ENCODE measurements around the gene PAK4.

The PAK4 gene

DNA sequence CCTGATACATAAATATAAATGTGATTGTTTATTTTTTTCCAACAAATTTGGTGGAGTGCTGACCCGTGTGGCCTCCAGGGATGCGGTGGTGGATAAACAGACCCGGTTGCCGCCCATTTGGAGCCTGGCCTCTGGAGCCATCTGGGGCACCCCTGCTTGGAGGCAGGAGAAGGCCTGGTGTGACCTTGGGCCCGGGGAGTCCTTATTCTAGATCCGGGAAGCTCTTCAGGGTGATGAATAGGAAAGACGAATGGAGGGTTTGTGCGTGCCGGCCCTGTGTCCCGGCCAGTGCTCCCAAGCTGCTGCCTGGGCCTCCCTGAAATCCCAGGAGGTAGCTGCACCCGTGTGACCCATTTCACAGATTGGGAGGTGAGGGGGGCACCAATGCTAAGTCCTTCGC, 11.5 kb downstream of the PAK4 start:
- no peaks in the 10 kb centered on the region for H3K9me3 ChIP-seq
- DNase-seq: no peak
- TF ChIP-seq, protein P1, sequence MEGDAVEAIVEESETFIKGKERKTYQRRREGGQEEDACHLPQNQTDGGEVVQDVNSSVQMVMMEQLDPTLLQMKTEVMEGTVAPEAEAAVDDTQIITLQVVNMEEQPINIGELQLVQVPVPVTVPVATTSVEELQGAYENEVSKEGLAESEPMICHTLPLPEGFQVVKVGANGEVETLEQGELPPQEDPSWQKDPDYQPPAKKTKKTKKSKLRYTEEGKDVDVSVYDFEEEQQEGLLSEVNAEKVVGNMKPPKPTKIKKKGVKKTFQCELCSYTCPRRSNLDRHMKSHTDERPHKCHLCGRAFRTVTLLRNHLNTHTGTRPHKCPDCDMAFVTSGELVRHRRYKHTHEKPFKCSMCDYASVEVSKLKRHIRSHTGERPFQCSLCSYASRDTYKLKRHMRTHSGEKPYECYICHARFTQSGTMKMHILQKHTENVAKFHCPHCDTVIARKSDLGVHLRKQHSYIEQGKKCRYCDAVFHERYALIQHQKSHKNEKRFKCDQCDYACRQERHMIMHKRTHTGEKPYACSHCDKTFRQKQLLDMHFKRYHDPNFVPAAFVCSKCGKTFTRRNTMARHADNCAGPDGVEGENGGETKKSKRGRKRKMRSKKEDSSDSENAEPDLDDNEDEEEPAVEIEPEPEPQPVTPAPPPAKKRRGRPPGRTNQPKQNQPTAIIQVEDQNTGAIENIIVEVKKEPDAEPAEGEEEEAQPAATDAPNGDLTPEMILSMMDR (IDR thresholded peaks at IDR 0.05; ENCODE audit: low read depth, low read length): no peak
- H3K4me3 ChIP-seq (ENCODE audit: low read depth, low read length): no peak overlapping the region
- H3K4me1 ChIP-seq: peaks cover 23% of the 10 kb centered on the region
- H3K27me3 ChIP-seq: no peaks in the 10 kb centered on the region
- no peaks in the 10 kb centered on the region for H3K36me3 ChIP-seq

DNA sequence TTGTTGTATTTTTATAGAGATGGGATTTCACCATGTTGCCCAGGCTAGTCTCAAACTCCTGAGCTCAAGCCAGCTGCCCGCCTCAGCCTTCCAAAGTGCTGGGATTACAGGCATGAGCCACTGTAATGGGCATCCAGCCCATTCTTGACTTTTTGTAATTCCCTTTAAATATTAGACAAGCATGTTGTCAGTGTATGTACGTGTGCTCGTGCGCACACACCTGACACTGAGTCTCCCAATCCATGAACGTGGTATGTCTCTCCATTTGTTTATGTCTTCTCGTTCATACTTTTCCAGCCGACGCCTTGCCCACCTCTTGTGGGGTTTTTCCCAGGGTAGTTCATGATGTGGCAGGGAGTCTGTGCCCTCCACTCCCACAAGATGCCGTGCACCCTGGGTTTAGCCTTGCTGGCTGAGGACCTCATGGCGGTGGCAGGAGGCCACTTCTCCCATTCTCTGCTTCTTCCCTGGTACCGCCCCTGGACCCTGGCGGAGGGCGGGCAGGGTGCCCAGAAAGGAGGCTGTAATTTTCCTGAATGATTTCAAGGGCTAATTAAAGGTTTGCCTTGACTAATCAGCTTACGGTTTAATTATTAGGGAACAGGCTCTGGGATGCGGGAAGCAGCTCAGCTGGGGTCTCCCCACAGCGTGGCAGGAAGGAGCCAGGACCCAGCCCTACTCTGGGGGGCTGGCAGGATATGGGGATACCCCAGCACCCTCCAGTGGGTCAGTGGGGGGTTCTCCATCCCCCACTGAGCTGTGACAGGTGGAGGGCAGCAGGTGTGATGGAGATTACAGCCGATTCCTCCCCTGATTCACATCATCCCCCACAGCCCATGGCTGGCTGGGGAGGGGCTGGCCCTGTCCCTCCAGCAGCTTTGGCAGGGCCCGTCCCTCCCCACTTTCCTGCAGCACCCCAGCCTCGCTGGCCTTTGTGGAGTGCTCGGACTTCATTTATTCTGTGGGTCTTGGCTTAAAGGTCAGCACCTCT, 12.9 kb downstream of the PAK4 start:
- no peaks in the 10 kb centered on the region for H3K27me3 ChIP-seq
- no peak for DNase-seq
- TF ChIP-seq, protein P1 (IDR thresholded peaks at IDR 0.05; ENCODE audit: low read depth, low read length): no peak
- no peaks in the 10 kb centered on the region for H3K9me3 ChIP-seq
- H3K4me3 ChIP-seq (ENCODE audit: low read depth, low read length): no peak overlapping the region
- H3K4me1 ChIP-seq: peaks cover 23% of the 10 kb centered on the region
- H3K36me3 ChIP-seq: no peaks in the 10 kb centered on the region

DNA sequence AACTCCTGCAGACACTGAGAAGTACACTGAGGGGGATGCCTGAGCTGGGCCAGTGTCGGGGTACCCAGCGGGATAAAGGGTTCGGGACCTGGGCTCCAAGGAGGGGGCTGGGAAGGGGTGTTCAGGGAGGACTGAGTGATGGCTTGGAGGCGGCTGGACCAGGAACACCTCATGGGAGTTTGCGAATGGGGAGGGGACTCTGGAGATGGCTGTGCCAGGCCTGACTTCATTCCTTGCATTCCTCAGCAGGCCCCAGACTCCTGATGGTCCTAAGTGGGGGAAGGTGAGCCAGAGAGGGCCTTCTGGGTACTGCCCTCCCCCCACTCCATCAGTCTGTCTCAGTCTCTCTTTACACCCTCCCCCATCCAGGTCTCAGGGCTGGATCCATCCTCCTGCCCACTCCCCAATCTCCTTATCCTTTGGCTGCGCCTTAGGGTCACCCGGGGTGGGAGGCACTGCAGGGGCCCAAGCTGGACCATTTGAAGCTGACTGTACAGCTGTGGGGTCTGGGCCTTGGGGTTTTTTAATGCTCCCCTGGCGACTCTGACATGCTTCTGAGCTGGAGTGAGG, 13.8 kb downstream of the PAK4 start:
- DNase-seq: no peak
- Histone ChIP-seq H3K4me3 (ENCODE audit: low read depth, low read length) (no peak overlapping the region), H3K27me3 (no peaks in the 10 kb centered on the region), H3K36me3 (no peaks in the 10 kb centered on the region), H3K4me1 (peaks cover 26% of the 10 kb centered on the region), H3K9me3 (no peaks in the 10 kb centered on the region)
- TF ChIP-seq, protein P1 (IDR thresholded peaks at IDR 0.05; ENCODE audit: low read depth, low read length): no peak

DNA sequence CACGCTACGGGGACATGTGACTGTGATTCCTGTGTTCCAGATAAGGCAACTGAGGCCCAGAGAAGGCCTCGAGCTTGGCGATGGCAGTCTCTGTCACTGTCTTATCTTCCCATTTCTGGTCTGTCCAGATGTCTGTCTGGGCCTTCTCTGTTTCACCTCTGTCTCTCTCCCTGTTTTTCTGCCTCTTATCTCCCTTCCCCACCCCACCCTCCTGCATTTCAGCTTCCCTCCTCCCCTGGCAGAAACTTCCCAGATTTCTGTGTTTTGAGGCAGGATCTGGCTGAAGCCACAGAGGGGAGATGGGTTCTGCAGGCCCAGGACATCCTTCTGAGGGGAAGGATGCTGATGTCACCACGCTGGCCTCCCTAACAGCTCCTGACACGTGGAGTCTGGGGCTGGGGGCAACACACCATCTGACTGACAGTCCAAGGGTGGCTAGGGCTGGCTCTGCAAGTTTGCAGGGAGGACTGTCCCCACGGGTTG, 14.4 kb downstream of the PAK4 start:
- Histone ChIP-seq H3K27me3 (no peaks in the 10 kb centered on the region), H3K4me3 (ENCODE audit: low read depth, low read length) (no peak overlapping the region), H3K4me1 (peaks cover 26% of the 10 kb centered on the region), H3K36me3 (no peaks in the 10 kb centered on the region), H3K9me3 (no peaks in the 10 kb centered on the region)
- DNase-seq: peak; percentile 53
- TF ChIP-seq, protein P1 (IDR thresholded peaks at IDR 0.05; ENCODE audit: low read depth, low read length): no peak

DNA sequence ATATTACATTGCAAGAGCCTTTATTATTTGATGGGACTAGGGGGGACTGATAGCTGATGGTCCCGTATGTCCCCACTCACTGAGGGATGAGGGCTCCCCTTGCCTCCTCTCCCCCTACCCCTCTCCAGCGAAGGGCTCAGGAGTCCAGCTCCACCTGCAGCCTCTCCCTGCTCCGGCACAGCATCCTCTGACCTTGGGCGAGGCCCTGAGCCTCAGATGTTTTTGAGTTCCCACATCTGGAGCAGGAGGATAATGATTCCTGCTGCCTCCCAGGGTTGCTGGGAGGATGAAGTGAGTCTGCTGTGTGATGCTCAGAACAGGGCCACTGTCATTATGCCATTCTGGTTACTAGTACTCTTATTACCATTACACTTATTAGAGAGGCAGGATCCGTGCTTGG, 15.0 kb downstream of the PAK4 start:
- TF ChIP-seq, protein P1 (IDR thresholded peaks at IDR 0.05; ENCODE audit: low read depth, low read length): no peak
- no peak for DNase-seq
- Histone ChIP-seq H3K4me3 (ENCODE audit: low read depth, low read length) (no peak overlapping the region), H3K36me3 (no peaks in the 10 kb centered on the region), H3K27me3 (no peaks in the 10 kb centered on the region), H3K4me1 (peaks cover 26% of the 10 kb centered on the region), H3K9me3 (no peaks in the 10 kb centered on the region)

DNA sequence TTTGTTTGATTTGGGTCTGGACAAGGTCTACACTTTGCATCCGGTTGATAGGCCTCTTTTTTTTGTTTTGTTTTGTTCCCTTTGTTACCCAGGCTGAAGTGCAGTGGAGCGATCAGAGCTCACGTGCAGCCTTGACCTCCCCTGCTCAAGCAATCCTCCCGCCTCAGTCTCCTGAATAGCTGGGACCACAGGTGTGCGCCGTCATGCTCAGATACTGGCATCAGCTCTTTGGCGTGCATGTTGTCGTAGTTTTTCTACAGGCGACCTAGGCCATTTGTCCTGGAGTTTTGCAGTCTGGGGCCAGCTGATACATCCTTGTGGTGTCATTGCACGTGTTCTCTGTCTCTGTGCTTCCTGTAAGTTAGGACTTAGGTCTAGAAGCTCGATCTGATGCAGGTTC, 16.3 kb downstream of the PAK4 start:
- Histone ChIP-seq H3K27me3 (no peaks in the 10 kb centered on the region), H3K9me3 (no peaks in the 10 kb centered on the region), H3K4me3 (ENCODE audit: low read depth, low read length) (no peak overlapping the region), H3K4me1 (peaks cover 26% of the 10 kb centered on the region), H3K36me3 (no peaks in the 10 kb centered on the region)
- TF ChIP-seq, protein P1 (IDR thresholded peaks at IDR 0.05; ENCODE audit: low read depth, low read length): no peak
- DNase-seq: no peak

All from BE2C (cell line).